ENCODE results near the gene ROBO2. TPM values are rescaled to one million over a fixed set of nuclear protein-coding genes. Genes with fewer than 3 reads are reported as not detected.

The ROBO2 gene
- total RNA-seq, 2 donors from 2014 or later, result 2.5 to 2.9 TPM

GRCh38 chr3:77303955-77304699 lies 264.2 kb downstream of the ROBO2 start:
- no peaks in the 10 kb centered on the region for H3K36me3 ChIP-seq (ENCODE audit: control insufficient read depth, insufficient read depth, low read length)
- Mint-ChIP-seq H3K27me3 (ENCODE audit: insufficient read depth) (no peaks in the 10 kb centered on the region), H3K4me3 (no peak overlapping the region), H3K36me3 (ENCODE audit: low read depth) (no peaks in the 10 kb centered on the region), H3K27ac (no peak overlapping the region), H3K9me3 (no peaks in the 10 kb centered on the region), H3K4me1 (no peaks in the 10 kb centered on the region)
- H3K27me3 ChIP-seq (ENCODE audit: control insufficient read depth, insufficient read depth, low read length, poor library complexity, severe bottlenecking), result no peaks in the 10 kb centered on the region
- no peak for DNase-seq
- TF ChIP-seq, protein P1, sequence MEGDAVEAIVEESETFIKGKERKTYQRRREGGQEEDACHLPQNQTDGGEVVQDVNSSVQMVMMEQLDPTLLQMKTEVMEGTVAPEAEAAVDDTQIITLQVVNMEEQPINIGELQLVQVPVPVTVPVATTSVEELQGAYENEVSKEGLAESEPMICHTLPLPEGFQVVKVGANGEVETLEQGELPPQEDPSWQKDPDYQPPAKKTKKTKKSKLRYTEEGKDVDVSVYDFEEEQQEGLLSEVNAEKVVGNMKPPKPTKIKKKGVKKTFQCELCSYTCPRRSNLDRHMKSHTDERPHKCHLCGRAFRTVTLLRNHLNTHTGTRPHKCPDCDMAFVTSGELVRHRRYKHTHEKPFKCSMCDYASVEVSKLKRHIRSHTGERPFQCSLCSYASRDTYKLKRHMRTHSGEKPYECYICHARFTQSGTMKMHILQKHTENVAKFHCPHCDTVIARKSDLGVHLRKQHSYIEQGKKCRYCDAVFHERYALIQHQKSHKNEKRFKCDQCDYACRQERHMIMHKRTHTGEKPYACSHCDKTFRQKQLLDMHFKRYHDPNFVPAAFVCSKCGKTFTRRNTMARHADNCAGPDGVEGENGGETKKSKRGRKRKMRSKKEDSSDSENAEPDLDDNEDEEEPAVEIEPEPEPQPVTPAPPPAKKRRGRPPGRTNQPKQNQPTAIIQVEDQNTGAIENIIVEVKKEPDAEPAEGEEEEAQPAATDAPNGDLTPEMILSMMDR (conservative IDR thresholded peaks at IDR 0.05), result no peak
- H3K9ac ChIP-seq (ENCODE audit: extremely low read depth, low read length, poor library complexity, severe bottlenecking), result no peak overlapping the region
- no peaks in the 10 kb centered on the region for H3K4me1 ChIP-seq (ENCODE audit: control insufficient read depth, insufficient read depth, low read length)
- WGBS, 2 experiments (ENCODE audit: insufficient coverage in 1 of 2, insufficient read length in 1 of 2), result 48 to 80% methylated on average over 4 to 12 of the region's 12 CpGs
- H3K27ac ChIP-seq (ENCODE audit: low read depth, low read length), result peak overlapping the region; percentile 63
- H3K4me3 ChIP-seq (ENCODE audit: low read length), result no peak overlapping the region
- no peaks in the 10 kb centered on the region for H3K9me3 ChIP-seq (ENCODE audit: control insufficient read depth, low read length)

GRCh38 chr3:77304700-77305021 lies 264.8 kb downstream of the ROBO2 start:
- Histone ChIP-seq H3K27ac (ENCODE audit: low read depth, low read length) (peak overlapping the region; percentile 52), H3K36me3 (ENCODE audit: control insufficient read depth, insufficient read depth, low read length) (no peaks in the 10 kb centered on the region), H3K27me3 (ENCODE audit: control insufficient read depth, insufficient read depth, low read length, poor library complexity, severe bottlenecking) (no peaks in the 10 kb centered on the region), H3K4me1 (ENCODE audit: control insufficient read depth, insufficient read depth, low read length) (no peaks in the 10 kb centered on the region), H3K4me3 (ENCODE audit: low read length) (no peak overlapping the region), H3K9ac (ENCODE audit: extremely low read depth, low read length, poor library complexity, severe bottlenecking) (no peak overlapping the region), H3K9me3 (ENCODE audit: control insufficient read depth, low read length) (no peaks in the 10 kb centered on the region)
- no peak for DNase-seq
- TF ChIP-seq, protein P1 (conservative IDR thresholded peaks at IDR 0.05), result no peak
- H3K4me3 Mint-ChIP-seq, result no peak overlapping the region
- H3K27me3 Mint-ChIP-seq (ENCODE audit: insufficient read depth), result no peaks in the 10 kb centered on the region
- H3K27ac Mint-ChIP-seq, result no peak overlapping the region
- no peaks in the 10 kb centered on the region for H3K4me1 Mint-ChIP-seq
- no peaks in the 10 kb centered on the region for H3K36me3 Mint-ChIP-seq (ENCODE audit: low read depth)
- 75 to 85% methylated on average over 2 to 3 of the region's 3 CpGs for WGBS, 2 experiments (ENCODE audit: insufficient coverage in 1 of 2, insufficient read length in 1 of 2)
- no peaks in the 10 kb centered on the region for H3K9me3 Mint-ChIP-seq

GRCh38 chr3:77309460-77309859 lies 269.6 kb downstream of the ROBO2 start:
- Mint-ChIP-seq H3K36me3 (ENCODE audit: low read depth) (no peaks in the 10 kb centered on the region), H3K27me3 (ENCODE audit: insufficient read depth) (no peaks in the 10 kb centered on the region), H3K4me3 (no peak overlapping the region), H3K9me3 (no peaks in the 10 kb centered on the region), H3K4me1 (no peaks in the 10 kb centered on the region), H3K27ac (no peak overlapping the region)
- DNase-seq, result no peak
- H3K4me3 ChIP-seq (ENCODE audit: low read length), result no peak overlapping the region
- H3K27me3 ChIP-seq (ENCODE audit: control insufficient read depth, insufficient read depth, low read length, poor library complexity, severe bottlenecking), result no peaks in the 10 kb centered on the region
- H3K9me3 ChIP-seq (ENCODE audit: control insufficient read depth, low read length), result no peaks in the 10 kb centered on the region
- no peak overlapping the region for H3K9ac ChIP-seq (ENCODE audit: extremely low read depth, low read length, poor library complexity, severe bottlenecking)
- no peak overlapping the region for H3K27ac ChIP-seq (ENCODE audit: low read depth, low read length)
- no peaks in the 10 kb centered on the region for H3K4me1 ChIP-seq (ENCODE audit: control insufficient read depth, insufficient read depth, low read length)
- no peaks in the 10 kb centered on the region for H3K36me3 ChIP-seq (ENCODE audit: control insufficient read depth, insufficient read depth, low read length)
- TF ChIP-seq, protein P1 (conservative IDR thresholded peaks at IDR 0.05), result no peak
